Measurements from ENCODE around the gene SIL1. TPM values are rescaled to one million over a fixed set of nuclear protein-coding genes. Genes with fewer than 3 reads are reported as not detected.

SIL1 gene
- total RNA-seq, 1 experiment from 2014 or later: 46.5 TPM

- Histone ChIP-seq H3K27ac (no peak overlapping the region), H4K20me1 (ENCODE audit: insufficient read depth) (no peaks in the 10 kb centered on the region; the same call in 1 of the 2 replicates), H3K79me2 (ENCODE audit: low read depth) (no peaks in the 10 kb centered on the region), H3K9me2 (ENCODE audit: insufficient read depth) (no peaks in the 10 kb centered on the region), H3K27me3 (ENCODE audit: insufficient read depth, low read depth) (no peaks in the 10 kb centered on the region), H2AFZ (no peak overlapping the region), H3K4me3 (no peak overlapping the region), H3K36me3 (ENCODE audit: low read depth) (no peaks in the 10 kb centered on the region), H3F3A (ENCODE audit: insufficient read depth, low read depth) (peaks cover 15% of the 10 kb centered on the region), H3K9me3 (ENCODE audit: insufficient read depth, low read depth) (no peaks in the 10 kb centered on the region), H3K4me1 (replicated peaks; ENCODE audit: insufficient read depth) (peaks cover 25% of the 10 kb centered on the region), H3K4me2 (no peak overlapping the region)
- CTCF ChIA-PET: no interaction called here
- POLR2A ChIA-PET (ENCODE audit: unreplicated experiment): no interaction called here
- intact Hi-C loops (cut with micrococcal nuclease; ENCODE audit: unreplicated experiment): no loop called here
- no TSS peak for BruUV-seq (replicated peaks)
- DNase-seq: no peak
- TF ChIP-seq CTCF (conservative IDR thresholded peaks at IDR 0.05): no peak
- no peak for TF ChIP-seq EZH2 (IDR thresholded peaks at IDR 0.05; ENCODE audit: low read depth)
Observed at GRCh38 chr5:139068494-139069151, 129.5 kb downstream of the SIL1 start.

DNA sequence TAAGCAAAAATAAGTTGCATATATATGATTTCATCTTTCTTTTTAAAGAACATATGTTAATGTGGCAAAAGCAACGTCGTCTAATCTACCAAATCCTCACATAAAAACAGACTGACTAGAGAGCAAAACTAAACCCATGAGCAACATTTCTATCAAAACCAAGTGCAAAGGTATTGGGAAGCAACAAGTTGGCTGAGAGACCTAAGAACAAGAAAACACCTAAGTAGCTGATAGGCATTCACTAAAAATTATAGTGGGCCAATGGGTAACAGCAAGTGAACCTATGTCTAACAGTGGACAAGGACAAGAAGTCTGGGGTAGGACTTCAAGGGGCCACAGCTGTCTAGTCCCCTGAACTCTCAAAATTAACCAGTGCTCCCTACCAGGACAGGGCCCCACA is 130.1 kb downstream of the SIL1 start:
- DNase-seq: no peak
- Histone ChIP-seq H3K79me2 (ENCODE audit: low read depth) (no peaks in the 10 kb centered on the region), H3K9me3 (ENCODE audit: insufficient read depth, low read depth) (no peaks in the 10 kb centered on the region), H4K20me1 (ENCODE audit: insufficient read depth) (no peaks in the 10 kb centered on the region; the same call in 1 of the 2 replicates), H3K36me3 (ENCODE audit: low read depth) (no peaks in the 10 kb centered on the region), H3K27ac (no peak overlapping the region), H3K9me2 (ENCODE audit: insufficient read depth) (no peaks in the 10 kb centered on the region), H3F3A (ENCODE audit: insufficient read depth, low read depth) (peaks cover 15% of the 10 kb centered on the region), H3K27me3 (ENCODE audit: insufficient read depth, low read depth) (no peaks in the 10 kb centered on the region), H3K4me2 (no peak overlapping the region), H3K4me3 (no peak overlapping the region), H3K4me1 (replicated peaks; ENCODE audit: insufficient read depth) (peaks cover 31% of the 10 kb centered on the region), H2AFZ (no peak overlapping the region)
- TF ChIP-seq EZH2 (IDR thresholded peaks at IDR 0.05; ENCODE audit: low read depth): no peak
- CTCF ChIA-PET: no interaction called here
- intact Hi-C loops (cut with micrococcal nuclease; ENCODE audit: unreplicated experiment): no loop called here
- POLR2A ChIA-PET (ENCODE audit: unreplicated experiment): no interaction called here
- no TSS peak for BruUV-seq (replicated peaks)

DNA sequence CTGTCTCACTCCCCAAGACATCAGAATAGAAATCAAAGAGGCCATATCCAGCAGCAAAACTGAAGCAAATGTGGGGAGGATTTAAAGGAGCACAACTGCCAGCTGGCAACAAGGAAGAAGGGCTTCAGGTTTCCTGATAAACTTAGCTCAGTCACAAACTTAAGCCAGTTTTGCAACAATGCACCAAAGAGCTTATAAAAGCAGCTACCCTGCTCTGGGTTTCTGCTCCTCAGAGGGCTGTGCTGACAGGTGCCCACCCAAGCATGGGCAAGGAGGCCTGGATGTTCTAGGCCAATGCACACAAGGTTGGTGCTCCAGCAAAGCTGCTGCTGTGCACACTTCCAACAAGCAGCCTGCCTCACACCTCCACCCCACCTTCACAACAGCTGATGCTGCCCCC is 132.9 kb downstream of the SIL1 start:
- no peak overlapping the region for H3K4me3 ChIP-seq
- CTCF ChIA-PET: no interaction called here
- H3K27me3 ChIP-seq (ENCODE audit: insufficient read depth, low read depth): no peaks in the 10 kb centered on the region
- BruUV-seq (replicated peaks): no TSS peak
- no peak overlapping the region for H2AFZ ChIP-seq
- no peaks in the 10 kb centered on the region for H3K79me2 ChIP-seq (ENCODE audit: low read depth)
- intact Hi-C loops (cut with micrococcal nuclease; ENCODE audit: unreplicated experiment): no loop called here
- H3K4me2 ChIP-seq: peak overlapping the region; percentile 65
- no peak overlapping the region for H3K27ac ChIP-seq
- H3K36me3 ChIP-seq (ENCODE audit: low read depth): no peaks in the 10 kb centered on the region
- no peaks in the 10 kb centered on the region for H3K9me2 ChIP-seq (ENCODE audit: insufficient read depth)
- peaks cover 15% of the 10 kb centered on the region for H3F3A ChIP-seq (ENCODE audit: insufficient read depth, low read depth)
- no peaks in the 10 kb centered on the region for H3K9me3 ChIP-seq (ENCODE audit: insufficient read depth, low read depth)
- TF ChIP-seq EZH2 (IDR thresholded peaks at IDR 0.05; ENCODE audit: low read depth) (no peak), CTCF (conservative IDR thresholded peaks at IDR 0.05) (no peak)
- no peaks in the 10 kb centered on the region for H4K20me1 ChIP-seq (ENCODE audit: insufficient read depth)
- POLR2A ChIA-PET (ENCODE audit: unreplicated experiment): no interaction called here
- peak in 1 of 2 experiments; percentile 61 for DNase-seq
- H3K4me1 ChIP-seq (replicated peaks; ENCODE audit: insufficient read depth): peaks cover 38% of the 10 kb centered on the region

GRCh38 chr5:139064613-139065012 is 133.6 kb downstream of the SIL1 start:
- peak overlapping the region; percentile 65 for H3K4me2 ChIP-seq
- H3K9me2 ChIP-seq (ENCODE audit: insufficient read depth): no peaks in the 10 kb centered on the region
- no peaks in the 10 kb centered on the region for H3K27me3 ChIP-seq (ENCODE audit: insufficient read depth, low read depth)
- H3F3A ChIP-seq (ENCODE audit: insufficient read depth, low read depth): peaks cover 15% of the 10 kb centered on the region
- H3K27ac ChIP-seq: peak overlapping the region; percentile 42; the same call in 1 of the 2 replicates
- no peak overlapping the region for H2AFZ ChIP-seq
- CTCF ChIA-PET: no interaction called here
- POLR2A ChIA-PET (ENCODE audit: unreplicated experiment): no interaction called here
- no peaks in the 10 kb centered on the region for H3K9me3 ChIP-seq (ENCODE audit: insufficient read depth, low read depth)
- H3K79me2 ChIP-seq (ENCODE audit: low read depth): no peaks in the 10 kb centered on the region
- no TSS peak for BruUV-seq (replicated peaks)
- no peaks in the 10 kb centered on the region for H4K20me1 ChIP-seq (ENCODE audit: insufficient read depth)
- no peak for TF ChIP-seq CTCF (conservative IDR thresholded peaks at IDR 0.05)
- no peak for TF ChIP-seq EZH2 (IDR thresholded peaks at IDR 0.05; ENCODE audit: low read depth)
- DNase-seq: peak; percentile 35 to 88
- no peaks in the 10 kb centered on the region for H3K36me3 ChIP-seq (ENCODE audit: low read depth)
- intact Hi-C loops (cut with micrococcal nuclease; ENCODE audit: unreplicated experiment): no loop called here
- H3K4me3 ChIP-seq: no peak overlapping the region
- peaks cover 38% of the 10 kb centered on the region for H3K4me1 ChIP-seq (replicated peaks; ENCODE audit: insufficient read depth)
